LNCaP clone FGC (cell line): ENCODE data around the gene TGFA.

Experiments used
- DNase-seq: peaks from one replicate; pipeline ENCODE4 v3.0.0-alpha.2; 2011; ENCODE audit warnings: low read depth
- H3K4me3 ChIP-seq: 2 replicates; pipeline ENCODE4 v1.5.1; 2011; ENCODE audit warnings: mild to moderate bottlenecking, low read depth, low read length, control low read depth
- CTCF ChIP-seq: IDR thresholded peaks from 2 replicates; pipeline ENCODE4 v1.5.1; 2012; ENCODE audit warnings: mild to moderate bottlenecking; ENCODE audit not compliant: control insufficient read depth, insufficient read depth; ENCODE audit errors: extremely low read depth

TGFA gene

DNA sequence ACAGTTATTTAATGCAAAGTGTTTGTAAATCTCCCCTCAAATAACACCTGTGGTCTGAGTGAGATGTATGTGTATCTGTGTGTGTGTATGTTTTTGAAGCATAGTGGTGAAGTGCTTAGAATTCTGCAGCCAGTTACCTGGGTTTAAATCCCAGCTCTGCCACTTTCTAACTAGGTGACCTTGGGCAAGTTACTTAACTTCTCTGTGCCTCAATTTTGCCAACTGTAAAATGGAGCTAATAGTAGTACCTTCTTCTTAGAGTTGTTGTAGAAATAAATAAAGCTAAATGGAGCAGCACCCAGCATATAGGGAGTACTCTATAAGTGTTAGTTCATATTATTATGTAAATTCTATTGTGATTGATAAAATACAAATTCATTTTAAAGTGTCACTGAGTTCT lies 48.9 kb downstream of the TGFA start:
- TF ChIP-seq CTCF = no peak
- no peak for DNase-seq
- no peak overlapping the region for H3K4me3 ChIP-seq

GRCh38 chr2:70503896-70504295 lies 49.7 kb downstream of the TGFA start:
- TF ChIP-seq CTCF = no peak
- H3K4me3 ChIP-seq = no peak overlapping the region
- DNase-seq = no peak

DNA sequence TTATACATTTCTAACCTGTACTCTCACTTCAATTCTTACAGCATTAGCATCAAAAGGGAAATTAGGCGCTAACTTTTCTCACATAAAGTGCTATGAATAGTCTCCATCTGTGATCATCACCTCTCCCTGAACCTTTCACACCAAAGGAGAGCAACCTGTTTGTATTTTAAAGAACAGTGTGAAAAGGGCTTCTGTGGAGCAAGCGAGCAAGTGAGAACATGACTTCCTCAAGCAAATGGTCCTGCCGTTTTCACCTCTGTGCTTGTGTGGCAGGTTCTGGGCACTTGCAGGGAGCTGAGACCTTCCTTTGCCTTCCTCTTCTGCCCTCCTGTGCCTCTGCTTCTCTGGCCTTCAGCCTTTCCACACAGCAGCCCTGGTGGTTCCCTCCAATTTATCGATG lies 51.9 kb downstream of the TGFA start:
- no peak overlapping the region for H3K4me3 ChIP-seq
- DNase-seq = no peak
- TF ChIP-seq CTCF = no peak

GRCh38 chr2:70501215-70501614 lies 52.4 kb downstream of the TGFA start:
- no peak for TF ChIP-seq CTCF
- DNase-seq = no peak
- no peak overlapping the region for H3K4me3 ChIP-seq

- no peak for TF ChIP-seq CTCF
- no peak for DNase-seq
- no peak overlapping the region for H3K4me3 ChIP-seq
These were observed 54.4 kb downstream of the TGFA start for GRCh38 chr2:70499253-70499652.

GRCh38 chr2:70498528-70498927 lies 55.1 kb downstream of the TGFA start:
- H3K4me3 ChIP-seq = no peak overlapping the region
- no peak for DNase-seq
- TF ChIP-seq CTCF = no peak

- no peak overlapping the region for H3K4me3 ChIP-seq
- DNase-seq = no peak
- TF ChIP-seq CTCF = no peak
These were observed 55.6 kb downstream of the TGFA start for GRCh38 chr2:70498054-70498453.
